ENCODE measurements around the gene EXD3. TPM values are rescaled to one million over a fixed set of nuclear protein-coding genes. Genes with fewer than 3 reads are reported as not detected.

The EXD3 gene
- total and polyA plus RNA-seq, 2 of the 13 experiments (the other 11 are each of a cell fraction or from before 2014, with no cell fraction given): 2.7 to 4.8 TPM

DNA sequence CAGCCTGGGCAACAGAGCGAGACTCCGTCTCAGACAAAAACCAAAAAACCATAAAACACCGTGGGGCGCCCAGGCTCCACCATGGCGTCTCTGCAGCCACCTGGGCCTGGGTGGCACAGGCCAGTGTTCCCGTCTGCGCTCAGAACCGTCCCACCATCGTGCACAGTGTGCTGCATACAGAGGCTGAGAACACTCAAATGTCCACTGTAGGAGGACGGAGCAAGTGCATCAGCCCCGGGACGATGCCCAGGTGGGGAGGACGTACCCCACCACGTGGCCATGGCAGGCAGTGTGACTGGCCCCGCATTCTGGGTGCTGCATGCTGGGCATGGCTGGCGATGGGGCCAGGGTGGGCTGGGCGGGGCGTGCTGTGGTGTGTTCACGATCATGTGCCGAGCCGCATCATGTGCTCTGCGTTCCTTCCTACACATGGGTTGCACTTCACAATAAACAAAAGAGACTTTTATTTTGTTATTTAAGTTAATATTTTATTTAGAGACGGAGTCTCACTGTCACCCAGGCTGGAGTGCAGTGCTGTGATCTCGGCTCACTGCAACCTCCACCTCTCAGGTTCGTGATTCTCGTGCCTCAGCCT, 37.8 kb downstream of the EXD3 start:
- H3K36me3 ChIP-seq (replicated peaks in 1 of 2; ENCODE audit: control insufficient read depth in 1 of 2, insufficient read depth in 2 of 2, low read length in 2 of 2): no peaks in the 10 kb centered on the region
- 0 out of 2 replicates have a peak, but pooled peaks have one; percentile 35 for TF ChIP-seq HNRNPL (IDR thresholded peaks at IDR 0.05; ENCODE audit: low read depth, low read length)
- TF ChIP-seq GATAD1 (CRISPR knock-in tag; IDR thresholded peaks at IDR 0.05): no peak
- no peak for TF ChIP-seq ISX (CRISPR knock-in tag; conservative IDR thresholded peaks at IDR 0.05)
- TF ChIP-seq ZNF256 (CRISPR knock-in tag; conservative IDR thresholded peaks at IDR 0.05): no peak
- TF ChIP-seq, protein P1, sequence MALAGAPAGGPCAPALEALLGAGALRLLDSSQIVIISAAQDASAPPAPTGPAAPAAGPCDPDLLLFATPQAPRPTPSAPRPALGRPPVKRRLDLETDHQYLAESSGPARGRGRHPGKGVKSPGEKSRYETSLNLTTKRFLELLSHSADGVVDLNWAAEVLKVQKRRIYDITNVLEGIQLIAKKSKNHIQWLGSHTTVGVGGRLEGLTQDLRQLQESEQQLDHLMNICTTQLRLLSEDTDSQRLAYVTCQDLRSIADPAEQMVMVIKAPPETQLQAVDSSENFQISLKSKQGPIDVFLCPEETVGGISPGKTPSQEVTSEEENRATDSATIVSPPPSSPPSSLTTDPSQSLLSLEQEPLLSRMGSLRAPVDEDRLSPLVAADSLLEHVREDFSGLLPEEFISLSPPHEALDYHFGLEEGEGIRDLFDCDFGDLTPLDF (CRISPR knock-in tag; IDR thresholded peaks at IDR 0.05): no peak
- H3K4me2 ChIP-seq (ENCODE audit: low read depth, low read length): no peak overlapping the region
- H3K27me3 ChIP-seq (ENCODE audit: control insufficient read depth in 1 of 2, insufficient read depth in 2 of 2, low read length in 2 of 2): no peaks in the 10 kb centered on the region; a peak in 1 of 5 replicates
- intact Hi-C loops (cut with micrococcal nuclease; ENCODE audit: unreplicated experiment) (no loop called here), in situ Hi-C loops (cut with HindIII; ENCODE audit: extremely low pct_ligation_motif_present, low pct_unique_long_range_greater_than_20kb) (no loop called here)
- H3K9me3 ChIP-seq (ENCODE audit: low read length): no peaks in the 10 kb centered on the region
- no peak overlapping the region for H3K27ac ChIP-seq (ENCODE audit: extremely low read length, insufficient read depth, low read length)
- no TSS peak for BruUV-seq (replicated peaks)
- H3K4me1 ChIP-seq (ENCODE audit: insufficient read depth, low read length): peaks cover 45% of the 10 kb centered on the region
- ATAC-seq: no peak
- no peak overlapping the region for H3K9ac ChIP-seq (ENCODE audit: insufficient read depth, low read depth, low read length)
- no peak for FAIRE-seq
- H3K79me2 ChIP-seq (ENCODE audit: insufficient read depth, low read length): no peaks in the 10 kb centered on the region
- H3K4me3 ChIP-seq (replicated peaks in 1 of 3; ENCODE audit: insufficient read depth in 1 of 3, low read depth in 2 of 3, low read length in 3 of 3): no peak overlapping the region
- no peaks in the 10 kb centered on the region for H4K20me1 ChIP-seq (ENCODE audit: insufficient read depth, low read length)
- WGBS (ENCODE audit: low lambda C conversion rate): 90% methylated on average over 19 of the region's 26 CpGs
- no peak for DNase-seq (ENCODE audit: low spot score)
- ChIA-PET POLR2A (no interaction called here), CTCF (ENCODE audit: low intra/inter-chr PET ratio, low total read pairs) (no interaction called here)
- H2AFZ ChIP-seq (ENCODE audit: low read length): no peak overlapping the region

- POLR2A ChIA-PET: no interaction called here
- no peak overlapping the region for H3K9ac ChIP-seq (ENCODE audit: insufficient read depth, low read depth, low read length)
- no peak overlapping the region for H2AFZ ChIP-seq (ENCODE audit: low read length)
- DNase-seq (ENCODE audit: low spot score) (no peak), ATAC-seq (no peak), FAIRE-seq (no peak)
- CTCF ChIA-PET (ENCODE audit: low intra/inter-chr PET ratio, low total read pairs): no interaction called here
- intact Hi-C loops (cut with micrococcal nuclease; ENCODE audit: unreplicated experiment): no loop called here
- BruUV-seq (replicated peaks): no TSS peak
- no peaks in the 10 kb centered on the region for H4K20me1 ChIP-seq (ENCODE audit: insufficient read depth, low read length)
- peaks cover 45% of the 10 kb centered on the region for H3K4me1 ChIP-seq (ENCODE audit: insufficient read depth, low read length)
- no peaks in the 10 kb centered on the region for H3K79me2 ChIP-seq (ENCODE audit: insufficient read depth, low read length)
- 71% methylated on average over 28 of the region's 39 CpGs for WGBS (ENCODE audit: low lambda C conversion rate)
- H3K4me2 ChIP-seq (ENCODE audit: low read depth, low read length): no peak overlapping the region
- no peaks in the 10 kb centered on the region for H3K9me3 ChIP-seq (ENCODE audit: low read length)
- H3K36me3 ChIP-seq (replicated peaks in 1 of 2; ENCODE audit: control insufficient read depth in 1 of 2, insufficient read depth in 2 of 2, low read length in 2 of 2): no peaks in the 10 kb centered on the region
- in situ Hi-C loops (cut with HindIII; ENCODE audit: extremely low pct_ligation_motif_present, low pct_unique_long_range_greater_than_20kb): no loop called here
- no peaks in the 10 kb centered on the region; a peak in 1 of 5 replicates for H3K27me3 ChIP-seq (ENCODE audit: control insufficient read depth in 1 of 2, insufficient read depth in 2 of 2, low read length in 2 of 2)
- H3K4me3 ChIP-seq (replicated peaks in 1 of 3; ENCODE audit: insufficient read depth in 1 of 3, low read depth in 2 of 3, low read length in 3 of 3): no peak overlapping the region
- TF ChIP-seq ZBTB38 (CRISPR knock-in tag; IDR thresholded peaks at IDR 0.05) (0 out of 2 replicates have a peak, but pooled peaks have one; percentile 26), SALL2 (CRISPR knock-in tag; IDR thresholded peaks at IDR 0.05) (no peak)
- H3K27ac ChIP-seq (ENCODE audit: extremely low read length, insufficient read depth, low read length): no peak overlapping the region
Observed at GRCh38 chr9:137383784-137384756, 38.9 kb downstream of the EXD3 start.
